K562 (cell line): ENCODE data around the gene ARL3. TPM values are rescaled to one million over a fixed set of nuclear protein-coding genes. Genes with fewer than 3 reads are reported as not detected.

Experiments used
- ATAC-seq: fragments of 200-7000 bp; cut with Tn5 transposase; 3 replicates; pipeline ENCODE4 v1.9.1; 2020; ENCODE audit warnings: moderate library complexity
- BruUV-seq: library from RNA; stranded (reverse); fragments of 400-500 nt; replicated peaks from 2 replicates; lab custom pipeline; 2021; lab: Mats Ljungman, UMichigan
- CTCF ChIA-PET: fragments of 300-600 bp; formaldehyde crosslinking; extraction: SDS; loops from one replicate; lab custom pipeline; 2021; ENCODE audit warnings: low intra/inter-chr PET ratio; lab: Yijun Ruan, JAX
- POLR2A ChIA-PET: fragments of 300-600, 350-650 bp; sonication (Branson Sonifier 250); formaldehyde crosslinking; extraction: SDS; loops from one replicate; lab custom pipeline; 2021; ENCODE audit warnings: antibody characterized with exemption, inconsistent platforms; lab: Yijun Ruan, JAX
- DNase-seq, 4 experiments: peaks; one replicate each; pipeline versions ENCODE4 v3.0.0 to v3.0.0-alpha.2; 2011 to 2018; ENCODE audit warnings: low spot score in 3 of 4, mixed read lengths in 3 of 4; ENCODE audit errors: extremely low read depth in 1 of 4
- FAIRE-seq: peaks from 2 replicates; lab custom pipeline; 2011; peaks lifted over from hg19 to GRCh38; lab: Jason Lieb, UNC
- H2AFZ ChIP-seq: 2 replicates; pipeline ENCODE4 v1.6.0; 2011; ENCODE audit warnings: low read depth, low read length, control low read depth, inconsistent platforms
- H3K27ac ChIP-seq: fragments of 200-600 bp; 3 replicates; pipeline ENCODE4 v1.8.0; 2011; ENCODE audit warnings: low read depth, mild to moderate bottlenecking, control low read depth, inconsistent platforms, low read length, moderate library complexity, mixed read lengths; ENCODE audit errors: extremely low read depth
- H3K27me3 ChIP-seq, 2 experiments: fragments of 300-600 bp in 1 of 2; 2 replicates in 1 of 2; 3 replicates in 1 of 2; pipeline versions ENCODE4 v1.6.0 to v1.8.0; 2011; ENCODE audit warnings: inconsistent platforms in 2 of 2, low read length in 2 of 2, mild to moderate bottlenecking in 1 of 2, mixed read lengths in 1 of 2, moderate library complexity in 1 of 2; ENCODE audit not compliant: control insufficient read depth in 2 of 2, insufficient read depth in 2 of 2
- H3K36me3 ChIP-seq: fragments of 300-600 bp; 3 replicates; pipeline ENCODE4 v1.8.0; 2011; ENCODE audit warnings: mild to moderate bottlenecking, low read length, inconsistent platforms; ENCODE audit not compliant: control insufficient read depth, insufficient read depth
- H3K4me1 ChIP-seq, 2 experiments: fragments of 200-600 bp in 1 of 2; replicated peaks in 1 of 2; 2 replicates in 1 of 2; 3 replicates in 1 of 2; pipeline versions ENCODE4 v1.5.1 to v1.8.0; 2011; ENCODE audit warnings: inconsistent platforms in 2 of 2, low read length in 2 of 2, mild to moderate bottlenecking in 1 of 2, mixed read lengths in 1 of 2, moderate library complexity in 1 of 2; ENCODE audit not compliant: control insufficient read depth in 2 of 2, insufficient read depth in 2 of 2
- H3K4me2 ChIP-seq: 2 replicates; pipeline ENCODE4 v1.6.1; 2011; ENCODE audit warnings: low read length, control low read depth, inconsistent platforms, mixed read lengths; ENCODE audit not compliant: insufficient read depth
- H3K4me3 ChIP-seq: fragments of 200-600 bp; sonication (generic), shearing (Covaris generic); 2 replicates; pipeline ENCODE4 v1.5.1; 2016; ENCODE audit warnings: control low read depth, inconsistent platforms
- H3K79me2 ChIP-seq: fragments of 200-600 bp; 3 replicates; pipeline ENCODE4 v1.8.0; 2011; ENCODE audit warnings: low read length, inconsistent platforms; ENCODE audit not compliant: control insufficient read depth, insufficient read depth
- H3K9ac ChIP-seq, 2 experiments: 2 replicates each; pipeline versions ENCODE4 v1.6.0 to v1.6.1; 2011; ENCODE audit warnings: low read depth in 2 of 2, low read length in 2 of 2, control low read depth in 1 of 2, inconsistent platforms in 1 of 2, mild to moderate bottlenecking in 1 of 2, mixed read lengths in 1 of 2; ENCODE audit not compliant: insufficient read depth in 1 of 2
- H3K9me1 ChIP-seq: one replicate; pipeline ENCODE4 v1.6.0; 2011; ENCODE audit warnings: inconsistent platforms, mild to moderate bottlenecking, low read length, moderate library complexity; ENCODE audit not compliant: control insufficient read depth, insufficient read depth
- H3K9me3 ChIP-seq: replicated peaks from 2 replicates; pipeline ENCODE4 v1.5.1; 2011; ENCODE audit warnings: low read depth, low read length, inconsistent platforms; ENCODE audit not compliant: control insufficient read depth, insufficient read depth
- H4K20me1 ChIP-seq: replicated peaks from 2 replicates; pipeline ENCODE4 v1.6.1; 2011; ENCODE audit warnings: low read length, inconsistent platforms, mixed read lengths; ENCODE audit not compliant: control insufficient read depth, insufficient read depth
- ATF1 ChIP-seq, 2 experiments: fragments of 450-650 bp in 1 of 2; IDR thresholded peaks; 2 replicates each; pipeline ENCODE4 v1.6.1; 2016; ENCODE audit warnings: missing compliant biosample characterization in 1 of 2, missing genetic modification characterization in 1 of 2
- CREM ChIP-seq: IDR thresholded peaks from 2 replicates; pipeline ENCODE4 v1.6.1; 2014; ENCODE audit warnings: antibody characterized with exemption, low read depth
- GABPA ChIP-seq: fragments of 200-800 bp; sonication (Bioruptor generic); conservative IDR thresholded peaks from 2 replicates; pipeline ENCODE4 v1.6.1; 2016; ENCODE audit warnings: low read depth, missing genetic modification characterization, missing compliant biosample characterization
- GMEB1 ChIP-seq: fragments of 250-450 bp; sonication (Bioruptor Pico); IDR thresholded peaks from 2 replicates; pipeline ENCODE4 v1.4.0; 2020; ENCODE audit warnings: mild to moderate bottlenecking
- HMGN3 ChIP-seq: IDR thresholded peaks from 2 replicates; pipeline ENCODE4 v1.6.1; 2011; ENCODE audit warnings: borderline replicate concordance, low read depth, mild to moderate bottlenecking, mixed read lengths, low read length; ENCODE audit not compliant: insufficient read length; ENCODE audit errors: extremely low read depth
- PHF8 ChIP-seq: fragments of 200-600 bp; sonication (generic); IDR thresholded peaks from 2 replicates; pipeline ENCODE4 v1.6.1; 2012; ENCODE audit warnings: mixed run types, mild to moderate bottlenecking, inconsistent platforms, low read length, moderate library complexity, borderline replicate concordance
- TBP ChIP-seq: optimal IDR thresholded peaks from 2 replicates; pipeline ENCODE3; 2011; ENCODE audit warnings: low read depth, low read length, improper control_type of control experiment
- whole genome bisulfite sequencing: fragments of 100-300 bp; shearing (Covaris generic); methylation state at CpG from one replicate; pipeline ENCODE4 v1.1.6; 2016; ENCODE audit warnings: low coverage, mixed read lengths; ENCODE audit not compliant: insufficient coverage; ENCODE audit errors: missing lambda C conversion rate; 5-methylcytosine and 5-hydroxymethylcytosine counted together
- in situ Hi-C: fragments of 300-500 bp; cut with MboI; formaldehyde crosslinking; loops from 4 replicates; pipeline ENCODE4 v1.15.0; 2018; ENCODE audit warnings: inconsistent platforms, mixed read lengths
- intact Hi-C: fragments of 100-400 bp; cut with micrococcal nuclease; formaldehyde crosslinking; loops from 2 replicates; pipeline ENCODE4 v1.14.2; 2022
- polyA plus RNA-seq, 8 experiments: library from polyadenylated mRNA; depleted of rRNA in 4 of 8; stranded (reverse) in 5 of 8; unstranded in 3 of 8; fragments of >200 nt; fragmentation: Nextera tagmentation in 2 of 8; fragmentation: Illumina TruSeq in 1 of 8; extraction: Ambion mirVana in 2 of 8; extraction: Trizol in 1 of 8; gene quantifications; 2 replicates each; pipeline versions ENCODE4 v1.2.1 to v1.2.3, GENCODE V29; 2011 to 2014; ENCODE audit warnings: inconsistent platforms in 1 of 8, missing spikeins in 1 of 8
- total RNA-seq, 7 experiments: library from RNA; depleted of rRNA in 6 of 7; stranded (reverse); fragments of >200 nt in 6 of 7; fragmentation: Illumina TruSeq in 2 of 7; extraction: Trizol in 2 of 7; gene quantifications; 2 replicates each; pipeline versions ENCODE4 v1.2.1 to v1.2.3, GENCODE V29; 2011 to 2021; ENCODE audit warnings: low replicate concordance in 1 of 7
- TF ChIP-seq, protein P1 (sequence below), 3 experiments: fragments of 200-800 bp in 1 of 3; fragments of 250-450 bp in 1 of 3; fragments of 450-650 bp in 1 of 3; sonication (Bioruptor Pico) in 1 of 3; sonication (Bioruptor generic) in 1 of 3; formaldehyde crosslinking in 1 of 3; IDR thresholded peaks; 2 replicates each; pipeline versions ENCODE4 v1.6.1 to v1.8.0; 2016 to 2022; ENCODE audit warnings: mild to moderate bottlenecking in 2 of 3, missing genetic modification characterization in 2 of 3, missing compliant biosample characterization in 1 of 3, moderate library complexity in 1 of 3
- TF ChIP-seq, protein P2 (sequence below): fragments of 450-650 bp; formaldehyde crosslinking; IDR thresholded peaks from 2 replicates; pipeline ENCODE4 v1.4.0; 2020; ENCODE audit warnings: mild to moderate bottlenecking, moderate library complexity

The ARL3 gene
- total and polyA plus RNA-seq, 9 of the 15 experiments (the other 6 are each of a cell fraction or from before 2014, with no cell fraction given), result 2.9 to 8.9 (median 4.8) TPM

GRCh38 chr10:102644066-102644645 lies 70.0 kb downstream of the ARL3 start, which contains the start of gene TRIM8:
TSS of gene TRIM8 (plus strand) at chr10:102644479. CDS start at chr10:102644618, 139 bp downstream.
- POLR2A ChIA-PET, result interaction anchor here (0.6 to 6.2 kb wide), 9 partner anchors 9 to 70 kb away, joined by 3 to 60 read pairs (median 5); partner anchors contain the start of genes ARL3 and SFXN2
- 0 out of 2 replicates have a peak, but pooled peaks have one; percentile 5 for TF ChIP-seq CREM
- TF ChIP-seq TBP, result peak; percentile 34
- TF ChIP-seq, protein P1, sequence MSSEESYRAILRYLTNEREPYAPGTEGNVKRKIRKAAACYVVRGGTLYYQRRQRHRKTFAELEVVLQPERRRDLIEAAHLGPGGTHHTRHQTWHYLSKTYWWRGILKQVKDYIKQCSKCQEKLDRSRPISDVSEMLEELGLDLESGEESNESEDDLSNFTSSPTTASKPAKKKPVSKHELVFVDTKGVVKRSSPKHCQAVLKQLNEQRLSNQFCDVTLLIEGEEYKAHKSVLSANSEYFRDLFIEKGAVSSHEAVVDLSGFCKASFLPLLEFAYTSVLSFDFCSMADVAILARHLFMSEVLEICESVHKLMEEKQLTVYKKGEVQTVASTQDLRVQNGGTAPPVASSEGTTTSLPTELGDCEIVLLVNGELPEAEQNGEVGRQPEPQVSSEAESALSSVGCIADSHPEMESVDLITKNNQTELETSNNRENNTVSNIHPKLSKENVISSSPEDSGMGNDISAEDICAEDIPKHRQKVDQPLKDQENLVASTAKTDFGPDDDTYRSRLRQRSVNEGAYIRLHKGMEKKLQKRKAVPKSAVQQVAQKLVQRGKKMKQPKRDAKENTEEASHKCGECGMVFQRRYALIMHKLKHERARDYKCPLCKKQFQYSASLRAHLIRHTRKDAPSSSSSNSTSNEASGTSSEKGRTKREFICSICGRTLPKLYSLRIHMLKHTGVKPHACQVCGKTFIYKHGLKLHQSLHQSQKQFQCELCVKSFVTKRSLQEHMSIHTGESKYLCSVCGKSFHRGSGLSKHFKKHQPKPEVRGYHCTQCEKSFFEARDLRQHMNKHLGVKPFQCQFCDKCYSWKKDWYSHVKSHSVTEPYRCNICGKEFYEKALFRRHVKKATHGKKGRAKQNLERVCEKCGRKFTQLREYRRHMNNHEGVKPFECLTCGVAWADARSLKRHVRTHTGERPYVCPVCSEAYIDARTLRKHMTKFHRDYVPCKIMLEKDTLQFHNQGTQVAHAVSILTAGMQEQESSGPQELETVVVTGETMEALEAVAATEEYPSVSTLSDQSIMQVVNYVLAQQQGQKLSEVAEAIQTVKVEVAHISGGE (CRISPR knock-in tag; IDR thresholded peaks at IDR 0.05), result peak in 1 of 3 experiments; percentile 46; a peak in 1 of 6 replicates
- TF ChIP-seq GMEB1 (CRISPR knock-in tag), result 0 out of 2 replicates have a peak, but pooled peaks have one; percentile 36
- 0 out of 2 replicates have a peak, but pooled peaks have one; percentile 11 for TF ChIP-seq GABPA (tag)
- TF ChIP-seq HMGN3, result peak; percentile 16
- TF ChIP-seq ATF1 (CRISPR knock-in tag; IDR thresholded peaks at IDR 0.05), result no peak
- TF ChIP-seq ATF1 (tag; IDR thresholded peaks at IDR 0.05), result no peak
- TF ChIP-seq, protein P2, sequence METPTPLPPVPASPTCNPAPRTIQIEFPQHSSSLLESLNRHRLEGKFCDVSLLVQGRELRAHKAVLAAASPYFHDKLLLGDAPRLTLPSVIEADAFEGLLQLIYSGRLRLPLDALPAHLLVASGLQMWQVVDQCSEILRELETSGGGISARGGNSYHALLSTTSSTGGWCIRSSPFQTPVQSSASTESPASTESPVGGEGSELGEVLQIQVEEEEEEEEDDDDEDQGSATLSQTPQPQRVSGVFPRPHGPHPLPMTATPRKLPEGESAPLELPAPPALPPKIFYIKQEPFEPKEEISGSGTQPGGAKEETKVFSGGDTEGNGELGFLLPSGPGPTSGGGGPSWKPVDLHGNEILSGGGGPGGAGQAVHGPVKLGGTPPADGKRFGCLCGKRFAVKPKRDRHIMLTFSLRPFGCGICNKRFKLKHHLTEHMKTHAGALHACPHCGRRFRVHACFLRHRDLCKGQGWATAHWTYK (CRISPR knock-in tag), result peak; percentile 30; the same call in 1 of the 2 replicates
- peak; percentile 42; the same call in 1 of the 2 replicates for TF ChIP-seq PHF8

More at GRCh38 chr10:102644066-102644645, 70.0 kb downstream of the ARL3 start, which contains the start of gene TRIM8:
- Histone ChIP-seq H3K27ac (peak within 1 kb of the TSS; percentile 89), H3K4me1 (peaks cover 6 to 61% of the 10 kb centered on the region in 2 experiments; a peak in 4 of 5 replicates), H3K9ac (peak within 1 kb of the TSS; percentile 80 to 98), H4K20me1 (0 out of 2 replicates have a peak, but pooled peaks cover 4% of the 10 kb centered on the region), H3K9me3 (no peaks in the 10 kb centered on the region), H3K4me2 (peak within 1 kb of the TSS; percentile 87), H3K79me2 (peaks cover 63% of the 10 kb centered on the region), H2AFZ (peak within 1 kb of the TSS; percentile 29), H3K27me3 (no peaks in the 10 kb centered on the region), H3K9me1 (peaks cover 2% of the 10 kb centered on the region), H3K36me3 (peaks cover 3% of the 10 kb centered on the region; the same call in 2 of the 3 replicates), H3K4me3 (peak within 1 kb of the TSS; percentile 78)
- no TSS peak for BruUV-seq
- in situ Hi-C loops (no loop called here), intact Hi-C loops (loop anchor here (5.0 kb wide), 1 partner anchor 37 kb away; no protein-coding TSS in a partner anchor)
- ATAC-seq (peak; percentile 29), FAIRE-seq (no peak), DNase-seq (peak; percentile 39 to 62 (median 45))
- 0% methylated on average over 20 of the region's 80 CpGs for WGBS
- CTCF ChIA-PET, result no interaction called here
